ACHN (cell line): ENCODE measurements around the gene CHGA.

ENCODE experiments used
- DNase-seq: peaks from one replicate; pipeline ENCODE4 v3.0.0-alpha.2; 2015
- in situ Hi-C: cut with HindIII; loops from 2 replicates; pipeline ENCODE4 v1.10.0; 2017; ENCODE audit warnings: low sequenced_read_pairs, low pct_ligation_motif_present, low pct_unique_long_range_greater_than_20kb

CHGA gene

DNA sequence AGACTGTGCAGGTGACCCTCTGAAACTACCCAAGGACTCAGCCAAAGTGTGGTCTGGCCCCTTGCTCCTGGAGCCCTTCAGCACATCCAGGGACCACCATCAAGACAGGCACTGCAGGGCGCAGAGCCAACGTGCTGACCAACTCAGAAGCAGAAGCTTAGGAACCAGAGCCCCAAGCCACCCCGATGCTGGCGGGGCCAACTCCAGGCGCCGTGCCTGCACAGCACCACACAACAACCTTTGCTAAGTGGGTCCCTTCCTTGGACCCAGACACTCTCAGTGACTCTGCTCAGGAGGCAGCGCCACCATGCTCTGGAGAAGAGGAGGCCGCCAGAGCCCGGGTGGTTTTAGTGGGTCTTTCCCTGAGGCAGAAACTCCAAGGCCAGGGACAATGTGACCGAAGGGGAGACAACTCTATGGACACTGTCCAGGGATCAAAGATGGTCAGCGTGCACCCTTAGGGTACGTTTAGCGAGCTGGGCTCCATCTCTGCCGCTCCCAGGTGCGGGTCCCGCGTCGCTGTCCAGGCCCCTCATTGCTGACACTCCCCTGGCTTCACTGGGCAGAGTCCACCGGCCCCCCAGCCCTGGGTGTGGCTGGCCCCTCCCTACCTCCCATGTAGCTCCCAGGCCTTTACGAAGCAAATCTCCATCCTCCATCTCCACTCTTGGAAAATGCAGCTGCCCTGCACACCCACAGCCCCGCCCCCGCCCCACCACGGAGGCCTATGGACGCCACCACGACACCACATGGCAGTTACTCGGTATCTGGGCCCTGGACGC, 16.1 kb downstream of the CHGA start:
- in situ Hi-C loops: loop anchor here (25.0 kb wide), 1 partner anchor 198 kb away; no protein-coding TSS in a partner anchor
- DNase-seq: no peak

- no peak for DNase-seq
- in situ Hi-C loops: loop anchor here (25.0 kb wide), 1 partner anchor 198 kb away; no protein-coding TSS in a partner anchor
Measured at GRCh38 chr14:92939699-92940098, 16.7 kb downstream of the CHGA start.

- in situ Hi-C loops: loop anchor here (25.0 kb wide), 1 partner anchor 197 kb away; no protein-coding TSS in a partner anchor
Measured at GRCh38 chr14:92940543-92940942, 17.6 kb downstream of the CHGA start.

DNA sequence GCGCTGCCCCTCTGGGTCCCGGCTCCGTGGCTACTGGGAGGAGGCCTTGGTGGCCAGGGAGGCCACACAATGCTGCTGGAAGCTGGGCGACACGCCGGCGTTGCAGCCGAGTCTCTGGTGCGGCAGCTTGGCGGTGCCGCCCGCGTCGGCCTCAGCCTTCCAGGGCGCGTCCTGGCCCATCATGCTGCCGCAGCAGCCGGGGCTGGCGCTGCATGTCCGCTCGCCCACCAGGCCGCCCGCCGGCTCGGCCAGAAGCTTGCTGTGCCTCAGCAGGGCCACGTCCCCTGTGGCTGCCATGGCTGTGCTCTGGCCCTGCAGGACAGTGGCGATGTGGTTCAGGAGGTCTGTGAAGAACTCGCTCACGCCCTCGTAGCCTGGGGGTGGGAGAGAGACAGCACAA, 18.6 kb downstream of the CHGA start:
- in situ Hi-C loops: loop anchor here (25.0 kb wide), 1 partner anchor 196 kb away; no protein-coding TSS in a partner anchor
- DNase-seq: no peak

More at GRCh38 chr14:92940543-92940942, 17.6 kb downstream of the CHGA start:
- no peak for DNase-seq

GRCh38 chr14:92942136-92942535, 19.2 kb downstream of the CHGA start:
- in situ Hi-C loops: loop anchor here (25.0 kb wide), 1 partner anchor 195 kb away; no protein-coding TSS in a partner anchor
- DNase-seq: no peak

- in situ Hi-C loops: loop anchor here (25.0 kb wide), 1 partner anchor 195 kb away; no protein-coding TSS in a partner anchor
- DNase-seq: no peak
Measured at GRCh38 chr14:92942576-92942975, 19.6 kb downstream of the CHGA start.

DNA sequence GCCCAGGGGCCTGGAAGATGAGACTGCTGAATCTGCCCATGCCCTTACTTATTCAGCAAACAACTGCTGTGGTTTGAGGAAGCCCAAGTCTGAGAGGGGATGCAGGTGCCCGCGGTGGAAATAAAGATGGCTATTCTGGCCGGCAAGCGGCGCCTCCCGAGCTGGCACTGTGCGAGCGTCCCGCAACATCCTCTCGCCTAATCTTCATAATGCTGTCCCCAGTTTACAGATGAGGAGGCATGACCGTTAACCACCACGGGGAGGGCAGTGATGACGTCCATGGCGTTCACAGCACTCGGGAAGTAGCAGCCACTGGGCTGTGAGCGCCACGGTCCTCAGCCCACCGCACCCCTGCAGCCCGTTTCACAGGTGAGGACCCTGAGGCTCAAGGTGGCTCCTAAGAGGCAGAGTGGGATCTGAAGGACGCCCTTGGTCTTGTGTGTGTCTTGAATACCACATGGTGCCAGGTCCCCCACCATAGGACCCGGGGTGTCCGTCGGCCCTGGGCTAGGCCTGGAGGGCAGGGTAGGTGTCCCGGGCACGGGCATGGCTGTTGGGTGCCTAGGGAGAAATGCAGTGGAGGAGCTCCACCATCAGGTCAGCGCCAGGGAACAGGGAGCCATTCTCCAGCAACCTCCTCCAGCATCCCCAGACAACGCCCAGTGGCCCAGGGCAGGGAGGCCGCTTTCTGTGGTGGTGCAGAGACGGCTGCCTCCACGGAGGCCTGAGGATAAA, 20.2 kb downstream of the CHGA start:
- DNase-seq: no peak
- in situ Hi-C loops: loop anchor here (25.0 kb wide), 1 partner anchor 194 kb away; no protein-coding TSS in a partner anchor

DNA sequence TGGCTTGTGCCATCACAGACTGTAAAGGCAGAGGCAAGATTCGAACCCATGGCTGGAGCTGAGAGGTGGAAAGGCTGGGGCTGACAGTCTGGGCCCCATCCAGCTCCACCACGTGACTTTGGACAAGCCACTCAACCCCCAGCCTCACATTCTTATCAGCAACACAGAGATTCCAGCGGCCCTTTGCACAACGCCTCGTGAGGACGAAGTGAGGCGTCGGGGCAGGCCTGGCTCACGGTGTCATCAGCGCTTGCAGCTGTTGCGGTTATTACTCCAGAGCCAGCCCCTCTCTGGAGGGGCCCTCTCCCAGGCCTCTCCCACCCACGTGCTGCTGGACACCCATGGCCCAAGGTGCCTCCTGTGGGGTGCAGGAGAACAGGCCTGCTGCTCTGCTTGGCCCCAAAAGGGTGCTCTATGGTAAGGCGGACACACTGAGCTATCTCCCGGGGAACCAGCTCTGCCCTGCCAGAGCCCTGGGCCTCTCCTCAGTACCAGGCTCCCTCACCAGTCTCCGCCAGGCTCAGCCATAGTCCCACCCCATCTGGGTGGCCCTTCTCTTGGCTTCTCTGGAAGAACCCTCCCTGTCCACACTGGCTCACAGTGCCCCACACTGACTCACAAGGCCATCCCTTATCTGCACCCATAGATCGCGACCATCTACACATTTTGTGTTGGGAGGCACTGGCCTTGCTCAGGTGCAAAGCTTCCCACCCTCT, 21.1 kb downstream of the CHGA start:
- in situ Hi-C loops: loop anchor here (25.0 kb wide), 1 partner anchor 193 kb away; no protein-coding TSS in a partner anchor
- no peak for DNase-seq

DNA sequence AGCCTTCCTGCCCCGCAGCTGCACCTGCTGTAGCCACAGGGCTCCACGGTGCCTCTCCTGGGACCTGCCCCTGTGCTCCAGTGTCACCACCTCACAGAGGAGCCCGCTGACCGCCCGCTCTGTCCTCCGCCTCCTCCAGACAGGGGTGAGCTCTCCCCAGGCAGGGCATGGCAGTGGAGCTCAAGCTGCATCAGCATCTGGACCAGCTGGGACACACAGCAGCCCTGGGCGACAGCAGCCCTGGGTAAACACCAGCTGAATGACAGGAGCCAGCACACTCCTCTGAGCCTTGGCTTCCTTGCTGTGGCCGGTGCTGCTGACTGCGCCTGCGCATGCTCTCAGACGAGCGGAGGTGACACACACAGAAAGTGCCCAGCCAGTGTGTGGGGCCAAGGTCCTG, 22.0 kb downstream of the CHGA start:
- DNase-seq: no peak
- in situ Hi-C loops: loop anchor here (25.0 kb wide), 1 partner anchor 192 kb away; no protein-coding TSS in a partner anchor

GRCh38 chr14:92945544-92945943, 22.6 kb downstream of the CHGA start:
- DNase-seq: no peak
- in situ Hi-C loops: loop anchor here (25.0 kb wide), 1 partner anchor 192 kb away; no protein-coding TSS in a partner anchor

- in situ Hi-C loops: loop anchor here (25.0 kb wide), 1 partner anchor 191 kb away; no protein-coding TSS in a partner anchor
- DNase-seq: peak; percentile 69
Measured at GRCh38 chr14:92945959-92946846, 23.3 kb downstream of the CHGA start.

DNA sequence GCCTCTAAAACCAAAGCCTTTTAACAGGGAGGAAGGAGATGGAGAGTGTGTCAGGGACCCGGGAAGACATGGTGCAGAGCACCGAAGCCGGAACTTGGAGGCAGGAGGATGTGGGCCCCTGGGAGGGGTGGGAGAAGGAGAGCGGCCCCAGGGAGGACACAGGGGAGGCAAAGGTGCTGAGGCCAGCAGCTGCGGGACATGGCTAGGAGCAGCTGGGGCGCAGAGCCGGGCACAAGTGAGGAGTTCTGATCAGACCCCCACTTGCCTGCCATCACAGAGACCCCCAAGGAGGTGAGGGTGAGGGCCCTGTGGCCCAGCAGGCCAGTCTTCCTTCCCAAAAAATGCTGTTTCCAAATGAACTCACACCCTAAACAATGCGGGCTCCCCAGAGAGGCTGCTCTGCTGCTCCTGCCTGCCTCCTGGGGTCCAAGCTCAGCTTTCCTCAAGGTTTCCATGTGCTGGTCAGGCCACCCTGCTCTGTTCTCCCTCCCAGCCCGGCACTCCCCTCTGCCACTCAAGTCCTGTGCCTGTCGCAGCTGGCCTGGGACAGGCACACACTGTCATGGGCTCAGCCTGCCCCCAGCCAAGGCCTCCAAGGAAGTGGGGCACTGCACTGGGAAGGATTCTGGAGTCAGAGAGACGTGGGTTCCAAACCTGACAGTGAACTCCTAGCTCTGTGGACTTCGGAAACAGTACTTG, 24.0 kb downstream of the CHGA start:
- DNase-seq: no peak
- in situ Hi-C loops: loop anchor here (25.0 kb wide), 1 partner anchor 190 kb away; no protein-coding TSS in a partner anchor

GRCh38 chr14:92948647-92949046, 25.7 kb downstream of the CHGA start:
- in situ Hi-C loops: loop anchor here (25.0 kb wide), 1 partner anchor 189 kb away; no protein-coding TSS in a partner anchor
- DNase-seq: no peak

DNA sequence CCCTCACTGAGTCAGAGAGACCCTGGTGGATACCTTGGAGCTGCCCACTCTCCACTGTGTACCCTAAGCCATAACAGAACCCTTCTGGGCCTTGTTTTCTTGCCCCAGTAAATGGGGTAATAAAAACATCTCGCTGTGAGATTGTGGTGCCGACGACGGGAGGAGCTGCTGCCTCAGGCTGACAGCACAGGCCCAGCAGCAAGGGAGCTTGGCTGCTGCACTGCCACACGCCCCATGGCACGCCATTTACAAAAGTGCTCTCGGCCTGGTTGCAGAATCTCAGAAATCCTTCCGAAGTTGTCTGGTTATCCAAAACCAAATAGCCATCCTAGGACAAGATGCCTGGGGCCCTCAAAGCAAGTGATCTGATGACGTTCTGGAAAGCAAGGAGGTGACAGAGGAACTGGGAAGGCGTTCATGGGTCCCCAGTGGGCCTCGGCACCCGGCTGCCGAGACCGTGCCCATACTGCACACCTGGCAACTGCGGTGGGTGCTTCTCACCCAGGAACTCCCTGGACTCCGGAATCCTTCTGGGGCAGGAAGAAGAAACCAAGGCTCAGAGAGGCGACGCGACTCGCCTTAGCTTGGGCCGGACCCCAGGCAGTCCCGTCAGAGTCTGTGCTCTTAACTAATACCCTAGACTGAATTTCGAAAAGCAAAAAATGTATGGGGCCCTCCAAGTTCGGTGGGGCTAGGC, 26.7 kb downstream of the CHGA start:
- in situ Hi-C loops: loop anchor here (25.0 kb wide), 1 partner anchor 188 kb away; no protein-coding TSS in a partner anchor
- DNase-seq: no peak

DNA sequence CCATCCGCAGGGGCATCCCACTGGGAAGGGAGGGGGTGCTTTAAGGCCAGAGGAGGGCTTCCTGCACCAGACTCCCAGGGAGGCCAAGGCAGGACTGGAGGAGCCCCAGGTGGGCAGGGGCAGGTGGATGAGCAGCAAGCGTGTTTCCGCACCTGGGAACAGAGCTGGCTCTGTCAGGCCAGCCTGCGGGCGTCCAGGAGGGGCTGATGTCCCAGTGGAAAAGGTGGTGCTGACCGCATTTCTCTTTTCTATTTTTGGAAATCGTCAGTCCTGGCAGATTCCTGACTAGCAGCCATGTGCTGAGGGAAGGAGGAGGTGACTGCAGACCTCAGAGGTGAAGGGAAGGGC, 27.2 kb downstream of the CHGA start:
- in situ Hi-C loops: no loop called here

DNA sequence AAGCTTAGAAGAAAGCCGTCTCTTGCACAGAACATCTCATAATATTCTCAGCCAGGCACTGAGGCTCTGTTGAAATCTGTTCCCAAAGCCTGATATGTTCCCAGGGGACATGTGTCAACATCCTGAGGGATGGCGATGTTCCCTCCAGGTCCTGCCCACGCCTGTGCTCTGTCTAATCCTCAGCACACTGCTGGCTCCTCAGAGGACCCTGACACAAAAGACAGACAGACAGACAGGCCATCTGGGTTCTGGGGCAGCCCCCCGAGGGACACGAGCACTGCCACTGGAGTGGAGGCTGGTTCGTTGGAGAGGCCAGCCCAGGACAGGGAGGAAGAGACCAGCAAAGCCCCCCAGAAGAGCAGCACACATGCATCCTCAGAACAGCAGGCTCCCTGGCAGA, 27.8 kb downstream of the CHGA start:
- in situ Hi-C loops: no loop called here
- DNase-seq: no peak

More for the DNA sequence above, 27.2 kb downstream of the CHGA start:
- DNase-seq: no peak
